Adrenal gland (tissue), 5 donors: ENCODE measurements around the gene COBLL1.

ENCODE experiments used
- POLR2A ChIP-seq, 2 donors: fragments of 450-650 bp; IDR thresholded peaks; one replicate each; pipeline ENCODE4 v1.6.1; 2017; ENCODE audit warnings: antibody characterized with exemption in 2 of 2, mild to moderate bottlenecking in 2 of 2, moderate library complexity in 1 of 2
- TF ChIP-seq, protein P1 (sequence below), 6 experiments: fragments of 450-650 bp in 4 of 6; fragments of 200-600 bp in 2 of 6; sonication (generic) in 1 of 6; IDR thresholded peaks; 1 replicate in 5 of 6; 2 replicates in 1 of 6; pipeline versions ENCODE4 v1.5.1 to v1.8.0; 2016 to 2021; ENCODE audit warnings: antibody characterized with exemption in 6 of 6, mild to moderate bottlenecking in 2 of 6, moderate library complexity in 1 of 6
- donor health status: DM: no; HTN: no; CAD: no.

- TF ChIP-seq POLR2A (IDR thresholded peaks at IDR 0.05) = no peak
- TF ChIP-seq, protein P1, sequence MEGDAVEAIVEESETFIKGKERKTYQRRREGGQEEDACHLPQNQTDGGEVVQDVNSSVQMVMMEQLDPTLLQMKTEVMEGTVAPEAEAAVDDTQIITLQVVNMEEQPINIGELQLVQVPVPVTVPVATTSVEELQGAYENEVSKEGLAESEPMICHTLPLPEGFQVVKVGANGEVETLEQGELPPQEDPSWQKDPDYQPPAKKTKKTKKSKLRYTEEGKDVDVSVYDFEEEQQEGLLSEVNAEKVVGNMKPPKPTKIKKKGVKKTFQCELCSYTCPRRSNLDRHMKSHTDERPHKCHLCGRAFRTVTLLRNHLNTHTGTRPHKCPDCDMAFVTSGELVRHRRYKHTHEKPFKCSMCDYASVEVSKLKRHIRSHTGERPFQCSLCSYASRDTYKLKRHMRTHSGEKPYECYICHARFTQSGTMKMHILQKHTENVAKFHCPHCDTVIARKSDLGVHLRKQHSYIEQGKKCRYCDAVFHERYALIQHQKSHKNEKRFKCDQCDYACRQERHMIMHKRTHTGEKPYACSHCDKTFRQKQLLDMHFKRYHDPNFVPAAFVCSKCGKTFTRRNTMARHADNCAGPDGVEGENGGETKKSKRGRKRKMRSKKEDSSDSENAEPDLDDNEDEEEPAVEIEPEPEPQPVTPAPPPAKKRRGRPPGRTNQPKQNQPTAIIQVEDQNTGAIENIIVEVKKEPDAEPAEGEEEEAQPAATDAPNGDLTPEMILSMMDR (IDR thresholded peaks at IDR 0.05) = no peak
Measured at GRCh38 chr2:164755952-164756351, 85.7 kb downstream of the COBLL1 start.
